ENCODE results near the gene PTPN3.
"Not testable (repeated sequence)": the region's sequence is repeated elsewhere in the genome, so short reads cannot be mapped to it uniquely, and the experiment has no call there.

The PTPN3 gene

GRCh38 chr9:109385499-109385898, 112.6 kb downstream of the PTPN3 start:
- DNase-seq, result no peak

- no peak for DNase-seq
These were observed 114.2 kb downstream of the PTPN3 start for GRCh38 chr9:109383947-109384346.

- DNase-seq, result no peak
These were observed 114.8 kb downstream of the PTPN3 start for GRCh38 chr9:109383356-109383755.

GRCh38 chr9:109382585-109382984, 115.5 kb downstream of the PTPN3 start:
- no peak for DNase-seq

GRCh38 chr9:109382182-109382581, 115.9 kb downstream of the PTPN3 start:
- no peak for DNase-seq

GRCh38 chr9:109381011-109381729, 116.9 kb downstream of the PTPN3 start:
- DNase-seq, result no peak

GRCh38 chr9:109379513-109379912, 118.6 kb downstream of the PTPN3 start:
- DNase-seq, result no peak

- DNase-seq, result no peak
These were observed 119.8 kb downstream of the PTPN3 start for GRCh38 chr9:109378316-109378715.

- no peak for DNase-seq
These were observed 125.9 kb downstream of the PTPN3 start for GRCh38 chr9:109372246-109372645.

GRCh38 chr9:109371374-109371773, 126.7 kb downstream of the PTPN3 start:
- DNase-seq, result no peak

GRCh38 chr9:109369285-109369684, 128.8 kb downstream of the PTPN3 start:
- DNase-seq, result no peak

GRCh38 chr9:109360771-109361170, 137.3 kb downstream of the PTPN3 start:
- DNase-seq, result no peak

- DNase-seq, result not testable (repeated sequence)
These were observed 139.0 kb downstream of the PTPN3 start for GRCh38 chr9:109358968-109359603.

- no peak for DNase-seq
These were observed 142.4 kb downstream of the PTPN3 start for GRCh38 chr9:109355564-109356297.

GRCh38 chr9:109354190-109354589, 143.9 kb downstream of the PTPN3 start:
- DNase-seq, result no peak

GRCh38 chr9:109351032-109351431, 147.1 kb downstream of the PTPN3 start:
- no peak for DNase-seq

GRCh38 chr9:109349421-109349846, 148.7 kb downstream of the PTPN3 start:
- peak; percentile 15 to 35 for DNase-seq

GRCh38 chr9:109346904-109347303, 151.2 kb downstream of the PTPN3 start:
- no peak for DNase-seq

- no peak for DNase-seq
These were observed 153.2 kb downstream of the PTPN3 start for GRCh38 chr9:109344866-109345265.

GRCh38 chr9:109342878-109343277, 155.2 kb downstream of the PTPN3 start:
- no peak for DNase-seq

- DNase-seq, result no peak
These were observed 156.5 kb downstream of the PTPN3 start for GRCh38 chr9:109341561-109341960.

GRCh38 chr9:109340979-109341378, 157.1 kb downstream of the PTPN3 start:
- not testable (repeated sequence) for DNase-seq

- no peak for DNase-seq
These were observed 161.7 kb downstream of the PTPN3 start for GRCh38 chr9:109336409-109336808.

GRCh38 chr9:109335929-109336328, 162.2 kb downstream of the PTPN3 start:
- DNase-seq, result no peak

All from NCI-H1930 (cell line).